HG03039 (cell line): ENCODE data around the gene EGF.
"Not testable (repeated sequence)": the region's sequence is repeated elsewhere in the genome, so short reads cannot be mapped to it uniquely, and the experiment has no call there.

Experiments used
- ATAC-seq: cut with Tn5 transposase; IDR thresholded peaks from one replicate; pipeline ENCODE4 v1.9.1; 2021; ENCODE audit warnings: mild to moderate bottlenecking, moderate library complexity; ENCODE audit not compliant: unreplicated experiment

EGF gene

GRCh38 chr4:110025056-110025455 lies 112.4 kb downstream of the EGF start:
- no peak for ATAC-seq

GRCh38 chr4:110025718-110026117 lies 113.0 kb downstream of the EGF start:
- no peak for ATAC-seq

GRCh38 chr4:110032603-110033002 lies 119.9 kb downstream of the EGF start:
- no peak for ATAC-seq

- ATAC-seq: no peak
Observed at GRCh38 chr4:110033355-110034025, 120.8 kb downstream of the EGF start.

GRCh38 chr4:110034026-110034393 lies 121.3 kb downstream of the EGF start:
- peak; percentile 97 for ATAC-seq

DNA sequence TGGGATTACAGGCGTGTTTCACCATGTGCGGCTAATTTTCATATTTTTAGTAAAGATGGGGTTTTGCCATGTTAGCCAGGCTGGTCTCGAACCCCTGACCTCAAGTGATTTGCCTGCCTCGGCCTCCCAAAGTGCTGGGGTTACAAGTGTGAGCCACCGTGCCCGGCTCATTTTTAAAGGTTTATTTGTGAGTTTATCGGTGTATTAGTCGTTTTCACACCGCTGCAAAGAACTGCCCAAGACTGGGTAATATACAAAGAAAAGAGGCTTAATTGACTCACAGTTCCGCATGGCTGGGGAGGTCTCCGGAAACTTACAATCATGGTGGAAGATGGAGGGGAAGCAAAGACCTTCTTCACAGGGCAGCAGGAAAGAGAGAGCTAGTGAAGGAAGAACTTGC lies 126.5 kb downstream of the EGF start:
- not testable (repeated sequence) for ATAC-seq

DNA sequence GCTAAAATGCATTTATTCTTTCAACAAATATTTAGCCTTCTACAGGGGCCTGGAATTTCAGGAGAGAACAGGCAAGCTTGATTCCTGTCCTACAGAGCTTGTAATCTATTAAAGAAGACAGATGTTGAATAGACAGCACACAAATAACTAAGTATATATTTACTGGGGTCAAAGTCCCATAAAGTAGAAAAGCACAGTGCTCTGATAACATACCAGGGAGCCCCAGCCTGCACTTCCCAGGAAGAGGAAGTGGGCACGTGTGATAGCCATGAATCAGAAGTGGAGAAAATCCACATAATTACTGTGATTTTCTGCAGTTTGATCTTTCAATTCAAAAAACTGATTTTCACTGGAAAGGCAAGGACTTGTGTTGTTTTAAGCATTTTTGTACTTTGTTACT lies 129.1 kb downstream of the EGF start:
- ATAC-seq: no peak

GRCh38 chr4:110042545-110043517 lies 130.1 kb downstream of the EGF start:
- no peak for ATAC-seq

DNA sequence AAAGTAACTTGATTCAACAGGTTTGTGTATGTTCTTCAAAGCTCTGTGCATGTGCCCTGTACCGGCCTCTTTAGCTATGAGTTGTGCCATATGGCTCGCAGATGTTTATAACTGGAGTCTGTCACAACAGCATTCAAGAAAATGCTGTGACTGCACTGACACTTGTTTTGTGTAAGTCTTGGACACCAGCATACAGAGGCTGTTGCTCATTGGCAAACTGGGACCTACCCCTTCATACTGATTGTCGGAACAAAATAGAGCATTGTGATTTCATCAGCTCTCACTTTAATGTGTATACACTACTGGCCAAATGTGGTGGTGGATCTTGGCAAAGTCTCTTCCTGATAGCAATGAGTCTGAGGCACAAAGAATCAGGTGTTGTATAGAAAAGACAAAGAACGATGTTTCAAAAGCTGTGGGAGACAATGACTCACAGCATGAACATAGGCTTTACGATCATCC lies 133.9 kb downstream of the EGF start:
- ATAC-seq: no peak

GRCh38 chr4:110049951-110050925 lies 137.6 kb downstream of the EGF start:
- no peak for ATAC-seq

DNA sequence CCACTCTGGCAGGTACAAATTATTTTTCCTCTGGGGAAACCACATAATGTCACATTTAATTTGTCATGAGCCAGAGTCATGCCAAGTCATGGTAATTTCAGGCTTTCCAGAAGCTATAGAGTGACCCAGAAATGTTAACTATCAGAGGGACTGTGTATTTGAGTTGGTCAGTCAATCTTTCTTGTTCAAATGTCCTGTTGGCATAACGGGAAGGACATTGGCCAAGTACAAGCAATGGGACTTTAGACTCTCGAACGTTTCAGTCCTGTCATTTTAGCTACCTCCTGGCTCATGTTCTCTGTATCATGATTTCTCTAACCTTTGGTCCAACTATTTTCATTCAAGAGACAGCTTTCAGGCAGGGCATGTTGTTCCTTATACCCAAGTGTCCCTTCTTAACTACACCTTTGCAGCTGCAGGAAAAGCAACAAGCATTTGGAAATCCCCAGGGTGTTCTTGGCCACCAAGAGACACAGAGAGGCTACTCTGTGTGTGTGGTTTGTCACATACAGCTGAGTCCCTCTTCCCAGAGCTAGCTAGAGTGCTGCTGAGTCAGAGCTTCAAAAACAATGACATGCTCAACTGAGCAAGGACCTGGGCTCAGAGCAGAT lies 142.6 kb downstream of the EGF start:
- ATAC-seq: peak; percentile 92

GRCh38 chr4:110058677-110059076 lies 146.0 kb downstream of the EGF start:
- ATAC-seq: no peak

DNA sequence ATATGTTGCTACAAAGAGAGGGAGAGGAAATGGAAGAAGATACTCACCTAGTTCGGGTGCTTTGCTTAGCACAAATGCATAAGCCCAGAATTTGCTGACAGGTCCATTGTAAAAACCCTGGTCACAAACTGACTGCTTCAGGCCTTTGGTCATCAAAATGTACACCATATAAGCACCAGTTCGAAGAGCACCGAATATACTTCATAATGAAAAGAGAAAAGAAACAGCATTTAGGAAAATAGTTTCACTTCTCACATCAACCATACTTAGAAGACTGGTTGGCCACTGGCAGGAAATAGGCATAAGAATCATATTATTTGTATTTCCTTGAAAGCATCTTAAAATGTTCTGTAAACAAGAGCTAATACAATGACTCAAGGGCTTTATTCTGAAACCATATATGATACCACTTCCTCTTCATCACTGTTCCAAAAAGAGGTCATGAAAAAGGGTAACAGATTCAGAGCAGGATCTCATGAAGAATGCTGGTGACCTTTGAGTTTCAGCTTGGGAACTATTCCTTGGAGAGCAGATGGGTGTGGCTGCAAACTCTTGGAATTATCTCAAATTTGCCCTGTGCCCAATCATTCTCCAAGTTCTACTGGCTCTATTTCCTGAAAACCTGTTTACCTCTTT lies 147.0 kb downstream of the EGF start:
- peak; percentile 56 for ATAC-seq

DNA sequence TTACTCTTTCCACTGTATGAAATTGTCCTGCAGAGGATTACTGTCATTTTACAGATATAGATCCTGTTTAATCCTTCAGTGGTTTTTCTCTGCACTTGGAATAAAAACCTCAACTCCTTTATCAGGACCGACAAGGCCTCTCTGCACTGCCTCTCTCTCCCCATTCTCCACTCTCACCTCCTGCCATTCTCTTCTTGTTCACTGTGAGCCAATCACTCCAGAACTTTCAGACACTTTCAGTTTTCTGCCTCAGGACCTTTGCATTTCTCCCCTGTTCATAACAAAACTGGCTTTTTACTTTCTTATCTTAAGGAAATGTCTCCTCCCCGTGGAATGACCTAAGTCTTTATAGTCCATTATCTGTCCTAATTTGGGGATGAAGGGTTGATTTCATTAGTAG lies 148.4 kb downstream of the EGF start:
- no peak for ATAC-seq
